ENCODE data around the gene FAM185A. TPM values are rescaled to one million over a fixed set of nuclear protein-coding genes. Genes with fewer than 3 reads are reported as not detected.

The FAM185A gene
- polyA plus RNA-seq, 3 donors, result 2.5 to 6.8 (median 4.8) TPM

GRCh38 chr7:102806613-102807012 is 57.8 kb downstream of the FAM185A start:
- Mint-ChIP-seq H3K27ac (no peak overlapping the region), H3K27me3 (ENCODE audit: low read depth in 3 of 3) (peaks cover 0 to 1% (median 0%) of the 10 kb centered on the region in 3 donors), H3K36me3 (peaks cover 9 to 12% of the 10 kb centered on the region in 2 donors), H3K9me3 (peaks cover 0 to 7% (median 5%) of the 10 kb centered on the region in 7 donors), H3K4me1 (peaks cover 12% of the 10 kb centered on the region), H3K4me3 (no peak overlapping the region)
- H3K79me2 ChIP-seq (ENCODE audit: insufficient read depth, low read length), result no peaks in the 10 kb centered on the region
- no peaks in the 10 kb centered on the region for H4K20me1 ChIP-seq (ENCODE audit: insufficient read depth, low read length)
- no peaks in the 10 kb centered on the region for H3K36me3 ChIP-seq (replicated peaks in 1 of 2; ENCODE audit: control insufficient read depth in 1 of 2, insufficient read depth in 2 of 2, low read length in 2 of 2)
- no peak overlapping the region for H3K4me2 ChIP-seq (replicated peaks; ENCODE audit: extremely low read depth, low read length, poor library complexity, severe bottlenecking)
- intact Hi-C loops (cut with micrococcal nuclease), result no loop called here
- WGBS (ENCODE audit: insufficient coverage), result 98% methylated on average over 7 of the region's 7 CpGs
- H3K27ac ChIP-seq (ENCODE audit: low read depth in 1 of 2, low read length in 2 of 2), result no peak overlapping the region
- no peak for DNase-seq
- no peak overlapping the region for H3K4me3 ChIP-seq (replicated peaks in 1 of 3; ENCODE audit: low read depth in 2 of 3, low read length in 3 of 3)
- no peaks in the 10 kb centered on the region for H3K27me3 ChIP-seq (ENCODE audit: control insufficient read depth in 2 of 2, insufficient read depth in 2 of 2, low read length in 2 of 2)
- no peak overlapping the region for H3K9ac ChIP-seq (ENCODE audit: insufficient read depth, low read length, poor library complexity, severe bottlenecking)
- peaks cover 4% of the 10 kb centered on the region in 2 donors for H3K4me1 ChIP-seq (ENCODE audit: control insufficient read depth in 1 of 2, insufficient read depth in 2 of 2, low read length in 2 of 2)
- no peak overlapping the region for H2AFZ ChIP-seq (ENCODE audit: insufficient read depth, low read depth, low read length, poor library complexity, severe bottlenecking)
- no peaks in the 10 kb centered on the region for H3K9me3 ChIP-seq (replicated peaks in 1 of 2; ENCODE audit: control insufficient read depth in 1 of 2, insufficient read depth in 1 of 2, low read length in 2 of 2)
- no peak for TF ChIP-seq CTCF (IDR thresholded peaks at IDR 0.05)

GRCh38 chr7:102810916-102811315 is 62.1 kb downstream of the FAM185A start:
- no peak for DNase-seq
- H3K9me3 ChIP-seq (replicated peaks in 1 of 2; ENCODE audit: control insufficient read depth in 1 of 2, insufficient read depth in 1 of 2, low read length in 2 of 2), result no peaks in the 10 kb centered on the region
- no peaks in the 10 kb centered on the region for H3K36me3 ChIP-seq (replicated peaks in 1 of 2; ENCODE audit: control insufficient read depth in 1 of 2, insufficient read depth in 2 of 2, low read length in 2 of 2)
- intact Hi-C loops (cut with micrococcal nuclease), result no loop called here
- H3K4me1 Mint-ChIP-seq, result peaks cover 22% of the 10 kb centered on the region
- peaks cover 16 to 18% of the 10 kb centered on the region in 2 donors for H3K36me3 Mint-ChIP-seq
- no peak overlapping the region for H3K4me2 ChIP-seq (replicated peaks; ENCODE audit: extremely low read depth, low read length, poor library complexity, severe bottlenecking)
- H3K27ac Mint-ChIP-seq, result no peak overlapping the region
- no peaks in the 10 kb centered on the region for H3K79me2 ChIP-seq (ENCODE audit: insufficient read depth, low read length)
- no peak overlapping the region for H3K9ac ChIP-seq (ENCODE audit: insufficient read depth, low read length, poor library complexity, severe bottlenecking)
- no peak overlapping the region for H3K4me3 ChIP-seq (replicated peaks in 1 of 3; ENCODE audit: low read depth in 2 of 3, low read length in 3 of 3)
- H3K27me3 Mint-ChIP-seq (ENCODE audit: low read depth in 3 of 3), result peaks cover 0 to 2% (median 0%) of the 10 kb centered on the region in 3 donors
- peaks cover 0 to 2% (median 0%) of the 10 kb centered on the region in 7 donors for H3K9me3 Mint-ChIP-seq
- H3K27ac ChIP-seq (ENCODE audit: low read depth in 1 of 2, low read length in 2 of 2), result no peak overlapping the region
- H3K27me3 ChIP-seq (ENCODE audit: control insufficient read depth in 2 of 2, insufficient read depth in 2 of 2, low read length in 2 of 2), result no peaks in the 10 kb centered on the region
- H3K4me1 ChIP-seq (ENCODE audit: control insufficient read depth in 1 of 2, insufficient read depth in 2 of 2, low read length in 2 of 2), result peaks cover 19 to 24% of the 10 kb centered on the region in 2 donors
- H3K4me3 Mint-ChIP-seq, result no peak overlapping the region
- no peak for TF ChIP-seq CTCF (IDR thresholded peaks at IDR 0.05)
- H4K20me1 ChIP-seq (ENCODE audit: insufficient read depth, low read length), result no peaks in the 10 kb centered on the region
- no peak overlapping the region for H2AFZ ChIP-seq (ENCODE audit: insufficient read depth, low read depth, low read length, poor library complexity, severe bottlenecking)

Data from CD14-positive monocyte (primary cell).